Esophagus squamous epithelium (tissue), 4 donors: Measurements from ENCODE around the gene NPM1.

Source experiments
- CTCF ChIP-seq, 6 experiments: fragments of 450-650 bp in 4 of 6; fragments of 200-600 bp in 2 of 6; sonication (generic) in 2 of 6; IDR thresholded peaks; one replicate each; pipeline ENCODE4 v1.5.1; 2016 to 2019; ENCODE audit warnings: antibody characterized with exemption in 6 of 6, mild to moderate bottlenecking in 4 of 6, moderate library complexity in 4 of 6
- POLR2A ChIP-seq, 4 donors: fragments of 450-650 bp; IDR thresholded peaks; one replicate each; pipeline ENCODE4 v1.6.1; 2017; ENCODE audit warnings: antibody characterized with exemption in 4 of 4, mild to moderate bottlenecking in 4 of 4, moderate library complexity in 3 of 4

- TF ChIP-seq CTCF (IDR thresholded peaks at IDR 0.05): no peak
- TF ChIP-seq POLR2A (IDR thresholded peaks at IDR 0.05): no peak
Measured at GRCh38 chr5:171340042-171340441, 47.6 kb upstream of the NPM1 start.
